Measurements from ENCODE around the gene TAS2R38.
"Not testable (repeated sequence)": the region's sequence is repeated elsewhere in the genome, so short reads cannot be mapped to it uniquely, and the experiment has no call there.

TAS2R38 gene

GRCh38 chr7:141973673-141974072, at the start of gene TAS2R38:
TAS2R38 (minus strand) TSS chr7:141973773; CDS start chr7:141973689, 84 bp downstream.
- no peak for DNase-seq (ENCODE audit: low spot score)

GRCh38 chr7:142018154-142018553, 44.6 kb upstream of the TAS2R38 start:
- no peak for DNase-seq (ENCODE audit: low spot score)

- DNase-seq (ENCODE audit: low spot score) = no peak
Measured at GRCh38 chr7:142017451-142017850, 43.9 kb upstream of the TAS2R38 start.

GRCh38 chr7:142012825-142013511, 39.4 kb upstream of the TAS2R38 start:
- no peak for DNase-seq (ENCODE audit: low spot score)

- DNase-seq (ENCODE audit: low spot score) = no peak
Measured at GRCh38 chr7:142010952-142011548, 37.5 kb upstream of the TAS2R38 start.

GRCh38 chr7:142009187-142009586, 35.6 kb upstream of the TAS2R38 start:
- DNase-seq (ENCODE audit: low spot score) = no peak

- DNase-seq (ENCODE audit: low spot score) = no peak
Measured at GRCh38 chr7:142006577-142006976, 33.0 kb upstream of the TAS2R38 start.

GRCh38 chr7:142002179-142002578, 28.6 kb upstream of the TAS2R38 start:
- no peak for DNase-seq (ENCODE audit: low spot score)

GRCh38 chr7:142001163-142001874, 27.7 kb upstream of the TAS2R38 start:
- DNase-seq (ENCODE audit: low spot score) = no peak

- DNase-seq (ENCODE audit: low spot score) = no peak
Measured at GRCh38 chr7:142000244-142000643, 26.7 kb upstream of the TAS2R38 start.

- no peak for DNase-seq (ENCODE audit: low spot score)
Measured at GRCh38 chr7:141999058-141999623, 25.6 kb upstream of the TAS2R38 start.

- DNase-seq (ENCODE audit: low spot score) = no peak
Measured at GRCh38 chr7:141993354-141993753, 19.8 kb upstream of the TAS2R38 start.

- no peak for DNase-seq (ENCODE audit: low spot score)
Measured at GRCh38 chr7:141992688-141993087, 19.1 kb upstream of the TAS2R38 start.

GRCh38 chr7:141992156-141992555, 18.6 kb upstream of the TAS2R38 start:
- DNase-seq (ENCODE audit: low spot score) = no peak

GRCh38 chr7:141991140-141991539, 17.6 kb upstream of the TAS2R38 start:
- no peak for DNase-seq (ENCODE audit: low spot score)

GRCh38 chr7:141990011-141990725, 16.6 kb upstream of the TAS2R38 start:
- no peak for DNase-seq (ENCODE audit: low spot score)

- not testable (repeated sequence) for DNase-seq (ENCODE audit: low spot score)
Measured at GRCh38 chr7:141987803-141988202, 14.2 kb upstream of the TAS2R38 start.

- no peak for DNase-seq (ENCODE audit: low spot score)
Measured at GRCh38 chr7:141986923-141987322, 13.3 kb upstream of the TAS2R38 start.

GRCh38 chr7:141985926-141986325, 12.4 kb upstream of the TAS2R38 start:
- not testable (repeated sequence) for DNase-seq (ENCODE audit: low spot score)

GRCh38 chr7:141979568-141979967, 6.0 kb upstream of the TAS2R38 start:
- DNase-seq (ENCODE audit: low spot score) = no peak

- DNase-seq (ENCODE audit: low spot score) = no peak
Measured at GRCh38 chr7:141978351-141978750, 4.8 kb upstream of the TAS2R38 start.

All from CD4-positive, alpha-beta T cell treated with Interleukin-15 for 4 hours (primary cell).